Measurements from ENCODE around the gene SH3RF1.

The SH3RF1 gene

DNA sequence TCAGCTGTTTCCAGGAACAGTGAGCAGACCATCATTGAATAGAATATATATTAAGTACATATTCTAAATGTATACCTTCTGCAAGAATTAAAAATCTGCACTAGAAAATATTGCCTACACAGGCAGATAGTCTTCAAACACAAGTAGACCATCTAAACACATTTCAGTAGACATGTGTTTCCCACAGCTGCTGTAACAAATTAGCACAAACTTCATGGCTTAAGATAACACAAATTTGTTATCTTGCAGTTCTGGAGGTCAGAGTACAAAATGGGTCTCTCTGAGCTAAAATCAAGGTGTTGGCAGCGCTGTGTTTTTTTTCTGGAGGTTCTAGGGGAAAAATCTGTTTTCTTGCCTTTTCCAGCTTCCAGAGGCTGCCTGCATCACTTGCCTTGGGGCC lies 42.7 kb downstream of the SH3RF1 start:
- H3K4me2 ChIP-seq (ENCODE audit: low read length) = no peak overlapping the region
- no peaks in the 10 kb centered on the region for H3K79me2 ChIP-seq
- no peak for TF ChIP-seq CTCF (IDR thresholded peaks at IDR 0.05)
- no peak overlapping the region for H2AFZ ChIP-seq
- no peak overlapping the region for H3K4me3 ChIP-seq (ENCODE audit: low read depth, low read length)
- no peaks in the 10 kb centered on the region for H3K36me3 ChIP-seq (ENCODE audit: control insufficient read depth, insufficient read depth, low read length)
- no peaks in the 10 kb centered on the region for H3K9me3 ChIP-seq (ENCODE audit: control insufficient read depth, low read length)
- no peaks in the 10 kb centered on the region for H3K27me3 ChIP-seq (ENCODE audit: control insufficient read depth, insufficient read depth, low read length)
- no peaks in the 10 kb centered on the region for H3K4me1 ChIP-seq
- H3K9ac ChIP-seq = no peak overlapping the region
- H3K27ac ChIP-seq = no peak overlapping the region

DNA sequence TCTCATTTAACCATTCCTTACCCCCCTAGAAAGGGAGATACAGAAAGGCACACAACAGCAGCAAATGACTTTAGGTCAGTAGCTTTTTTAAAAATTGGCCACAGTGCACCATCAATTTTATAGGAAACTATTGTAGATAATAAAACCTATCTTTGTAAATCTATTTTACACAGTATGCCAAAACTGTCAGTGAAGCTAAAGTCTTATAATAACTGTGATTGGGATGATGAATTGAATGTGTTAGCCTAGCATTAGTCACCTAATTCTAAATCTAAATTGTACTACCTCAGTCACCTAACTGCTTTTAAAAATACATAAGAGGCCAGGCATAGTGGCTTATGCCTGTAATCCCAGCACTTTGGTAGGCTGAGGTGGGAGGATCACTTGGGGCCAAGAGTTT lies 44.2 kb downstream of the SH3RF1 start:
- Histone ChIP-seq H3K27ac (no peak overlapping the region), H3K27me3 (ENCODE audit: control insufficient read depth, insufficient read depth, low read length) (no peaks in the 10 kb centered on the region), H3K36me3 (ENCODE audit: control insufficient read depth, insufficient read depth, low read length) (no peaks in the 10 kb centered on the region), H3K9ac (no peak overlapping the region), H3K9me3 (ENCODE audit: control insufficient read depth, low read length) (no peaks in the 10 kb centered on the region), H3K79me2 (no peaks in the 10 kb centered on the region), H3K4me3 (ENCODE audit: low read depth, low read length) (no peak overlapping the region), H3K4me2 (ENCODE audit: low read length) (no peak overlapping the region), H3K4me1 (no peaks in the 10 kb centered on the region), H2AFZ (no peak overlapping the region)
- no peak for TF ChIP-seq CTCF (IDR thresholded peaks at IDR 0.05)

DNA sequence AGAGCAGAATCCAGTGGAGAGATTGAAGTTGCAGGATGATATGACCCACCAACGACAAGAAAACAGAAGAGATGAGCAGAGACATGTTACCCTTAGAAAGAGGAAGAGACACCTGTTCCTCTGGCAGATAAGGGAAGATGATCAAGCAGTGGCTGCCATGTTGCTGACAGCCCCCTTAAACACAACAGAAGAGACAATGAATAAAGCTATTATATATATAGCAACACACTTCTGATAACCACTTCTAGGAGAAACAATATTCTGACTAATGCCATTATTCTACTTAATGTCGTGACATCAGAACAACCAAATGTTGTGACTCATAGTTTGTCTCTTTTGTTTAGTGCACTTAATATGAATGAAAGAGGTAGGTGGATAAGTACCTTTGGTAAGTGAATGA lies 44.9 kb downstream of the SH3RF1 start:
- no peaks in the 10 kb centered on the region for H3K36me3 ChIP-seq (ENCODE audit: control insufficient read depth, insufficient read depth, low read length)
- H3K4me2 ChIP-seq (ENCODE audit: low read length) = no peak overlapping the region
- no peaks in the 10 kb centered on the region for H3K4me1 ChIP-seq
- no peaks in the 10 kb centered on the region for H3K9me3 ChIP-seq (ENCODE audit: control insufficient read depth, low read length)
- no peaks in the 10 kb centered on the region for H3K79me2 ChIP-seq
- no peak for TF ChIP-seq CTCF (IDR thresholded peaks at IDR 0.05)
- H2AFZ ChIP-seq = no peak overlapping the region
- no peaks in the 10 kb centered on the region for H3K27me3 ChIP-seq (ENCODE audit: control insufficient read depth, insufficient read depth, low read length)
- H3K4me3 ChIP-seq (ENCODE audit: low read depth, low read length) = no peak overlapping the region
- no peak overlapping the region for H3K9ac ChIP-seq
- no peak overlapping the region for H3K27ac ChIP-seq

DNA sequence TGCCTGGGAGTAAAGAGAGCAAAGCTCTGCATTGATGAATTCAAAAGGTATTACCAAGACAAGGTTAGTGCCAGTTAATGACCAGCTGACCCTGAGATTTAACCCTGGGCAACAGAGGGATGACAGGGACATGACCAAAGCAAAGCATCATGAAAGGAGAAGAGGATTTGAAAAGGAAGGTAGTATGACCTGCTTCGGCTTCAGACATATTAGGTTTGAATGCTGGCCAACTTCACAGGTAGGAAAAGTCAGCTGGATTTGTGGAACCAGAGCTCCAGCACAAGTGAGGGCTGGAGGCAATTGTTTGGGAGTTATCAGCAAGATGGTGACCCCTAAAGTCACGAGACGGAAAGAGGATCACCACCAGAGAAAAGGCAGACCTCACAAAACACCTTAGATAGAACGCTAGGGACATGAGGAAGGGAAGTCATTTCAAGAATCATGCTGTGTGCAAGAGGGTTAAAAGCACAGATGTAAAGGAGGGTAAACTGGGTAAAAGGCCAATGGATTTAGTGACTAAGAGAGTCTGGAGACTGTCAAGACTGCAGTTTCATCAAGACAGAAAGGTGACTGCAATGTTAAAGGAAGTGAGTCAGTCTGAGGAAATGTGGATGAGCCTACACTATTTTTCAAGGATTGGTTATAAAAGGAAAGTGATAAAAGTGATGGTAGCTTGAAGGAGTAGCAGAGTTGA lies 45.6 kb downstream of the SH3RF1 start:
- no peaks in the 10 kb centered on the region for H3K4me1 ChIP-seq
- no peak overlapping the region for H3K27ac ChIP-seq

More for the DNA sequence above, 45.6 kb downstream of the SH3RF1 start:
- no peak overlapping the region for H2AFZ ChIP-seq
- H3K4me2 ChIP-seq (ENCODE audit: low read length) = no peak overlapping the region
- H3K9ac ChIP-seq = no peak overlapping the region
- no peaks in the 10 kb centered on the region for H3K79me2 ChIP-seq
- no peaks in the 10 kb centered on the region for H3K36me3 ChIP-seq (ENCODE audit: control insufficient read depth, insufficient read depth, low read length)
- TF ChIP-seq CTCF (IDR thresholded peaks at IDR 0.05) = no peak
- H3K4me3 ChIP-seq (ENCODE audit: low read depth, low read length) = no peak overlapping the region
- no peaks in the 10 kb centered on the region for H3K27me3 ChIP-seq (ENCODE audit: control insufficient read depth, insufficient read depth, low read length)
- H3K9me3 ChIP-seq (ENCODE audit: control insufficient read depth, low read length) = no peaks in the 10 kb centered on the region
